ENCODE measurements around the gene SUPT3H.

GRCh38 chr6:45320349-45320748 is 57.4 kb downstream of the SUPT3H start:
- TF ChIP-seq POLR2AphosphoS5 (IDR thresholded peaks at IDR 0.05) (no peak), CTCF (IDR thresholded peaks at IDR 0.05) (no peak)
